Retinal pigment epithelial cell (primary cell): Measurements from ENCODE around the gene ATG3.
A peak's percentile ranks its signal among the peaks of the same experiment; 100 is the strongest.
"Not testable (repeated sequence)": the region's sequence is repeated elsewhere in the genome, so short reads cannot be mapped to it uniquely, and the experiment has no call there.

Experiments used
- DNase-seq: peaks from one replicate; pipeline ENCODE4 v3.0.0-alpha.2; 2010; ENCODE audit warnings: low read depth
- H3K4me3 ChIP-seq: 2 replicates; pipeline ENCODE4 v1.5.1; 2011; ENCODE audit warnings: mild to moderate bottlenecking, low read length, control low read depth, moderate library complexity
- CTCF ChIP-seq: conservative IDR thresholded peaks from 2 replicates; pipeline ENCODE4 v1.5.1; 2011; ENCODE audit warnings: low read depth, low read length, control low read depth, inconsistent platforms

Gene ATG3

GRCh38 chr3:112550859-112551258 lies 10.9 kb downstream of the ATG3 start:
- no peak for DNase-seq
- no peak overlapping the region for H3K4me3 ChIP-seq
- no peak for TF ChIP-seq CTCF

- DNase-seq: no peak
- no peak for TF ChIP-seq CTCF
- H3K4me3 ChIP-seq: no peak overlapping the region
These were observed 15.5 kb downstream of the ATG3 start for GRCh38 chr3:112546216-112546759.

- H3K4me3 ChIP-seq: no peak overlapping the region
- TF ChIP-seq CTCF: no peak
- DNase-seq: no peak
These were observed 21.7 kb downstream of the ATG3 start for GRCh38 chr3:112539825-112540650.

- no peak overlapping the region for H3K4me3 ChIP-seq
- peak; percentile 10 for DNase-seq
- peak; percentile 44 for TF ChIP-seq CTCF
These were observed 30.4 kb downstream of the ATG3 start for GRCh38 chr3:112531358-112531781.

GRCh38 chr3:112530573-112530972 lies 31.2 kb downstream of the ATG3 start:
- DNase-seq: no peak
- no peak for TF ChIP-seq CTCF
- no peak overlapping the region for H3K4me3 ChIP-seq

GRCh38 chr3:112524127-112524526 lies 37.6 kb downstream of the ATG3 start:
- not testable (repeated sequence) for H3K4me3 ChIP-seq, DNase-seq

GRCh38 chr3:112519424-112520001 lies 42.2 kb downstream of the ATG3 start:
- peak; percentile 26 for DNase-seq

GRCh38 chr3:112518970-112519369 lies 42.8 kb downstream of the ATG3 start:
- not testable (repeated sequence) for DNase-seq, H3K4me3 ChIP-seq

More at GRCh38 chr3:112519424-112520001, 42.2 kb downstream of the ATG3 start:
- H3K4me3 ChIP-seq: no peak overlapping the region
- peak; percentile 79 for TF ChIP-seq CTCF
